Osteoblast (primary cell): ENCODE data around the gene MDH1. TPM values are rescaled to one million over a fixed set of nuclear protein-coding genes. Genes with fewer than 3 reads are reported as not detected.
"Not testable (repeated sequence)": the region's sequence is repeated elsewhere in the genome, so short reads cannot be mapped to it uniquely, and the experiment has no call there.

Source experiments
- DNase-seq: peaks from one replicate; pipeline ENCODE4 v3.0.0; 2011; ENCODE audit warnings: low spot score, mixed read lengths; ENCODE audit not compliant: insufficient read length; ENCODE audit errors: missing footprints
- H2AFZ ChIP-seq: 2 replicates; pipeline ENCODE4 v1.6.0; 2011; ENCODE audit warnings: mild to moderate bottlenecking, low read length
- H3K27ac ChIP-seq: 2 replicates; pipeline ENCODE4 v1.5.1; 2011; ENCODE audit warnings: mild to moderate bottlenecking, low read depth, low read length, moderate library complexity
- H3K27me3 ChIP-seq: 2 replicates; pipeline ENCODE4 v1.6.0; 2012; ENCODE audit warnings: mild to moderate bottlenecking, control low read depth, inconsistent platforms, low read length, moderate library complexity; ENCODE audit not compliant: insufficient read depth
- H3K36me3 ChIP-seq: 2 replicates; pipeline ENCODE4 v1.5.1; 2011; ENCODE audit warnings: mild to moderate bottlenecking, low read length, control low read depth, moderate library complexity; ENCODE audit not compliant: insufficient read depth
- H3K4me1 ChIP-seq: 2 replicates; pipeline ENCODE4 v1.5.1; 2011; ENCODE audit warnings: mild to moderate bottlenecking, low read length, control low read depth, moderate library complexity; ENCODE audit not compliant: insufficient read depth
- H3K4me2 ChIP-seq: 2 replicates; pipeline ENCODE4 v1.6.0; 2011; ENCODE audit warnings: mild to moderate bottlenecking, low read length; ENCODE audit not compliant: insufficient read depth
- H3K4me3 ChIP-seq: fragments of 200-600 bp; sonication (generic); 3 replicates; pipeline ENCODE4 v1.5.1; 2012; ENCODE audit warnings: mild to moderate bottlenecking, low read length, inconsistent platforms; ENCODE audit not compliant: insufficient read depth
- H3K79me2 ChIP-seq: 2 replicates; pipeline ENCODE4 v1.6.0; 2012; ENCODE audit warnings: mild to moderate bottlenecking, low read length, control low read depth, inconsistent platforms; ENCODE audit not compliant: insufficient read depth
- H3K9me3 ChIP-seq: 2 replicates; pipeline ENCODE4 v1.5.1; 2011; ENCODE audit warnings: low read depth, low read length, control low read depth
- H4K20me1 ChIP-seq: 2 replicates; pipeline ENCODE4 v1.6.0; 2012; ENCODE audit warnings: mild to moderate bottlenecking, low read length, control low read depth; ENCODE audit not compliant: insufficient read depth
- CTCF ChIP-seq: IDR thresholded peaks from 2 replicates; pipeline ENCODE4 v1.5.1; 2011; ENCODE audit warnings: mild to moderate bottlenecking, low read depth, low read length, moderate library complexity; ENCODE audit errors: extremely low read depth
- total RNA-seq: library from RNA; depleted of rRNA; stranded (reverse); fragments of >200 nt; gene quantifications from 2 replicates; pipeline ENCODE4 v1.2.3, GENCODE V29; 2012

MDH1 gene
- total RNA-seq, 1 donor = 122 TPM

- Histone ChIP-seq H3K9me3 (no peaks in the 10 kb centered on the region), H3K4me2 (no peak overlapping the region)
Measured at GRCh38 chr2:63562751-63563150, 26.0 kb upstream of the MDH1 start.

GRCh38 chr2:63569740-63570139, 19.0 kb upstream of the MDH1 start:
- H3K4me1 ChIP-seq = no peaks in the 10 kb centered on the region

More at GRCh38 chr2:63562751-63563150, 26.0 kb upstream of the MDH1 start:
- Histone ChIP-seq H3K27me3 (no peaks in the 10 kb centered on the region), H3K4me1 (no peaks in the 10 kb centered on the region), H3K27ac (no peak overlapping the region), H3K36me3 (no peaks in the 10 kb centered on the region), H4K20me1 (no peaks in the 10 kb centered on the region), H3K4me3 (no peak overlapping the region), H3K79me2 (no peaks in the 10 kb centered on the region), H2AFZ (no peak overlapping the region)
- DNase-seq = no peak
- TF ChIP-seq CTCF = no peak

GRCh38 chr2:63571291-63571690, 17.5 kb upstream of the MDH1 start:
- Histone ChIP-seq H3K27me3 (no peaks in the 10 kb centered on the region), H3K4me3 (no peak overlapping the region), H3K4me2 (no peak overlapping the region), H3K9me3 (no peaks in the 10 kb centered on the region), H3K4me1 (no peaks in the 10 kb centered on the region), H3K79me2 (peaks cover 7% of the 10 kb centered on the region), H2AFZ (no peak overlapping the region), H4K20me1 (no peaks in the 10 kb centered on the region), H3K27ac (no peak overlapping the region), H3K36me3 (no peaks in the 10 kb centered on the region)
- no peak for TF ChIP-seq CTCF
- DNase-seq = no peak

More at GRCh38 chr2:63569740-63570139, 19.0 kb upstream of the MDH1 start:
- Histone ChIP-seq H3K4me3 (no peak overlapping the region), H3K4me2 (no peak overlapping the region), H3K27me3 (no peaks in the 10 kb centered on the region), H3K9me3 (no peaks in the 10 kb centered on the region), H2AFZ (no peak overlapping the region), H3K79me2 (peaks cover 3% of the 10 kb centered on the region), H4K20me1 (no peaks in the 10 kb centered on the region), H3K36me3 (no peaks in the 10 kb centered on the region), H3K27ac (no peak overlapping the region)
- DNase-seq = no peak
- no peak for TF ChIP-seq CTCF

GRCh38 chr2:63572001-63572400, 16.8 kb upstream of the MDH1 start:
- Histone ChIP-seq H3K9me3 (no peaks in the 10 kb centered on the region), H4K20me1 (no peaks in the 10 kb centered on the region), H3K36me3 (no peaks in the 10 kb centered on the region), H3K27ac (no peak overlapping the region), H2AFZ (no peak overlapping the region), H3K4me2 (no peak overlapping the region), H3K4me1 (no peaks in the 10 kb centered on the region), H3K4me3 (no peak overlapping the region), H3K27me3 (no peaks in the 10 kb centered on the region), H3K79me2 (peaks cover 11% of the 10 kb centered on the region)
- TF ChIP-seq CTCF = no peak
- DNase-seq = no peak

- not testable (repeated sequence) for H3K36me3 ChIP-seq, H3K4me2 ChIP-seq, H3K9me3 ChIP-seq, H3K27ac ChIP-seq, H3K4me3 ChIP-seq, H3K4me1 ChIP-seq, DNase-seq, H2AFZ ChIP-seq, H3K27me3 ChIP-seq, H4K20me1 ChIP-seq
- peaks cover 11% of the 10 kb centered on the region for H3K79me2 ChIP-seq
Measured at GRCh38 chr2:63573026-63573425, 15.7 kb upstream of the MDH1 start.

GRCh38 chr2:63573726-63574345, 14.9 kb upstream of the MDH1 start:
- not testable (repeated sequence) for H3K9me3 ChIP-seq, H3K27me3 ChIP-seq, H3K4me2 ChIP-seq, H3K27ac ChIP-seq, H2AFZ ChIP-seq, DNase-seq, H4K20me1 ChIP-seq, H3K4me1 ChIP-seq, H3K4me3 ChIP-seq, H3K36me3 ChIP-seq
- H3K79me2 ChIP-seq = peaks cover 14% of the 10 kb centered on the region
